Right lung (tissue), 5 donors: ENCODE results near the gene TBC1D2B. TPM values are rescaled to one million over a fixed set of nuclear protein-coding genes. Genes with fewer than 3 reads are reported as not detected.
"Not testable (repeated sequence)": the region's sequence is repeated elsewhere in the genome, so short reads cannot be mapped to it uniquely, and the experiment has no call there.

Experiments used
- DNase-seq, 2 donors: peaks; one replicate each; pipeline ENCODE4 v3.0.0-alpha.2; 2013
- polyA plus RNA-seq, 5 donors: library from polyadenylated mRNA; unstranded; fragments of 120-200 nt; gene quantifications; one replicate each; pipeline versions ENCODE4 v1.2.1 to v1.2.3, GENCODE V29; 2013; ENCODE audit warnings: inconsistent platforms in 1 of 5, low replicate concordance in 1 of 5; ENCODE audit not compliant: insufficient read length in 5 of 5, insufficient read depth in 1 of 5

TBC1D2B gene
- polyA plus RNA-seq, 5 donors: 39.5 to 48.7 (median 40.9) TPM

GRCh38 chr15:78004919-78005634, 72.4 kb downstream of the TBC1D2B start:
- DNase-seq: peak; percentile 79 to 81

- no peak for DNase-seq
Measured at GRCh38 chr15:78004222-78004727, 73.2 kb downstream of the TBC1D2B start.

GRCh38 chr15:78003539-78004008, 73.9 kb downstream of the TBC1D2B start:
- DNase-seq: no peak

DNA sequence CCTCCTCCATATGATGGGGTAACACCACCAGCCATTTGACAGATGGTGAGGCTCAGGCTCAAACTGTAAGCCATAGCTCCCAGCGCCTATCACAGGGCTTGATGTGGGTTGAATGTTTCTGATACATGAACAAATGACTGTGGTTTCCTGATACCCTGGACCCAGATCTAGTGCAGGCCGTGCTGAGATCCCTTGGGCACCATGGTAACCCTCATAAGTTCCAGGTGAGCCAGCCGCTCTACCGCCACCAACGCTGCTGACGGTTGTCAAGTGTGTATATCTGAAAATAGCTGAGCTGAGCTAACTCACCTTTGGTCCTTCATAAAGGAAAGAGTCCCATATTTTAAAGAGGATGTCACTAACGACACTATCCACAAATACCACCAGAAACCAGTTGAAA, 74.5 kb downstream of the TBC1D2B start:
- DNase-seq: no peak

DNA sequence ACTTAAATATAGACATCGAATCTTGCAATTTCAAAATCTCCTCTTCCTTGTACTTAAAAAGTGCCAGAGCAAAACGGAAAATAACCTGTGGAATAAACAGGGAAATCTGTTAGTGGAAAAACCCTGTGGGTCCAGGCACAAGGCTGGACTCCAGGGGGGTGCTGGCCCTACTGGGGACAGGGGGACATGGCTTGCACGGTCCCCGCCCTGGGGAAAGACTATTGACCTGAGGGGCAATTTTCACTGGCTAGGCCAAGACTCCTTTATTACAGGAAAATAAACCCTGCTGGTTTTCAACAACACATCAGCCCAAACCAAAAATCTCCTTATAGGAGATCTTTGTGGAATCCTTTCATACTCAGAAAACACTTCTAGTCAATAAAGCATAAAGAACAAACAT, 75.9 kb downstream of the TBC1D2B start:
- no peak for DNase-seq

DNA sequence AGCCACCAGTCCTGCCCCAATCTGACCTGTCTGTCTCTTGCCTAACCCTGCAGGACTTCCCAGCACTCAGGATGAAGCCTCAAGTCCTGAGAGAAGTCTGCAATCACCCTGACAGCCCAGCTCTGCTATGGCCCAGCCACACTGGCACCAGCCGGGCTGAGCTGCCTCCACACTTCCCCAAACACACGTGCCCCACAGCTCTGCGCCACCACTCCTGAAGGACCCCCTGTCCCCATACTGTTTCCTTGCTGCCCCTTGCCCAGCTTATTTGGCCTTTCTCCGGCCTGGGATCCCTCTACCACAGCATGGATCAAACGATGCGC, 76.6 kb downstream of the TBC1D2B start:
- no peak for DNase-seq

- peak in 1 of 2 donors; percentile 42 for DNase-seq
Measured at GRCh38 chr15:78000091-78000926, 77.2 kb downstream of the TBC1D2B start.

DNA sequence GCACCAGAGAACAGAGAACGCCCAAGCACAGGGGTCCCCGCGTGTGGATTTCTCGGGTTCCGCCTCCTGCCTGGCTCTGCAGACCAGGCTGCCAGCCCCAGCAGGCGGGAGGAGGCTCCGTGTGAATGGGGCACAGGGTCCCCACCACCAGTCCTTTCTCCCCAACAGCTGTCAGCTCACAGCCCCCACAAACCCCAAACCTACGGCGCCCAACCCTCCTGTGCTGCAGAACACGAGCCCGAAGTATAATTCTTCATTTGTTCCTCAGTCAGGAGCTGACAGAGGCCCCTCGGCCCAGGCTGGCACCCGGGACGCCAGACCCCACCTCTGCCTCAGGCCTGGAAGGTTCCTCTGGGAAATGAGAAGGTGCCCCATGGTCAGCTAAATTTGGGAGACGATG, 78.0 kb downstream of the TBC1D2B start:
- no peak for DNase-seq

DNA sequence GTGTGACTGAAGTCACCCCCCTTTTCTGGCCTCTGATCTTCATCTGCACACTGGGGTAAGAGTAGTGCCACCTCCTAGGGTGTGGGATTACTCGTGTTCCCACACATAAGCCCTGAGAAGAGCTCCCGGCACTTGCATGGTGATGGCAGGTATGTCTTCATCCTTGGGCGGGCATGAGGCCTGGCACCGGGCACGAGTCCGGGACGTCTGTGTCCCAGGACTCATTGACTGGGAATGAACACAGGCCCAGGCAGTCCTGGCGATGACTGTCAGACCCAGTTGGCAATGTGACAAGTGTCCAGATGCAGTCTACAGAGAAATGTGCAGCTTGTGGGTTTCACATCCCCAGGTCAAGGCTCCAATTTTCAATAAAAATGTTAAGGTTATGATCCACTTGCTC, 78.9 kb downstream of the TBC1D2B start:
- DNase-seq: no peak

GRCh38 chr15:77997761-77998554, 79.6 kb downstream of the TBC1D2B start:
- DNase-seq: not testable (repeated sequence)

DNA sequence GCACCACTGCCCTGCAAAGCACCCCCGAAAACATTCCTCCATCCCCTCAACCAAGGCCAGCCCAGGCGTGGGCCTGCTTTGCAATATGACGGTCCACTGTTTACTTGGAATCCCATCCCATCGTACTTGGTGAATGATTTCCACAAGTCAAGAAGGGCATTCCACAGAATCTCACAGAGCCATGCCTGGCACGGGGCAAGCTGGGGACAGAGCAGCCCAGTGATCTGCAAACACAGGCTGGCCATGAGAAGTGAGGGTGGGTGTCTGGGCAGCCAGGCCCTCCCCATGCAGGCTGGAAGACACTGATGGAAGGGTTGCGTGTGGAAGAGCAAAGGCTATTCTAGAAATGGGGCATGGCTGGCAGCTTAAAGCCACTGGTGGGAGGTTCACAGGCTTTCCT, 80.3 kb downstream of the TBC1D2B start:
- DNase-seq: not testable (repeated sequence)

DNA sequence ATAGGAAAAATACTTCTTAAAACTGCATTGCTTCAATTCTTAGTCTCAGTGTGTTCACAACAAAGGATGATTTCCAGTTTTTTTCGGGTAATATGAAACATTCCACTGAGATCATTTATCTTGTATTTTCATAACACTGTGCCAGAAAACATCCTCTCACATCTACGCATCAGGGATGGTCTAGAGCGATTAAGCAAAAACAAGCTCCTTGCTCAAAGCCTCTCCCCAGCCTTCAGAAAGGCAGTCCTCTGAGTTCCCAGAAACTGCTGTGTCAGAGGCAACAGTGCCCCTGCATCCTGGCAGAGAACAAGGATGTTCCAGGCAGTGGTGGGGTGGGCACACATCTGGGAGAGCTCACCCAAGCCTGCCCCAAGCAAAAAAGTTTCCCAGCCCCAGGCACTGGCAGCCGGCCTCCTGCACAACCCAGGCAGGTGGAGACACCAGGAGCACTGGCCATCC, 80.8 kb downstream of the TBC1D2B start:
- DNase-seq: not testable (repeated sequence)

GRCh38 chr15:77996226-77996625, 81.3 kb downstream of the TBC1D2B start:
- DNase-seq: not testable (repeated sequence)

DNA sequence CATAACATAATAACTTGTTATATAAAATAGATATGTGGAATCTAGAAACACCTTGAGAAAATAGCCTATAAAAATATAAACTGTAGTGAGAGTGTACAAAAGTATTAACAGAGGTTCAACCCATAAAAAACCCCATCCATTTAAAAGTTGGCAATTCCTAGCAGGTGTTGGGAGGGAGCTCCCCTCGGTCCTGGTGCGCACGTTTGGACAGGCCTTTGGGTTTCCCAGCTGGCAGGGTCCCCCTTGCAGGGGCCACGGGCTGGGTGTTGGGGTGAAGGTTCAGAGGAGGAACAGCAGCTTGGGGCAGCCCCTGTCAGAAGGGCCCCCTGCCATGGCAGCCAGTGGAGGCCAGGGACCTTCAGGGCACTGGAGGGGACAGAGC, 82.0 kb downstream of the TBC1D2B start:
- not testable (repeated sequence) for DNase-seq

- not testable (repeated sequence) for DNase-seq
Measured at GRCh38 chr15:77994893-77995536, 82.5 kb downstream of the TBC1D2B start.

GRCh38 chr15:77993970-77994693, 83.4 kb downstream of the TBC1D2B start:
- DNase-seq: not testable (repeated sequence)

- DNase-seq: no peak
Measured at GRCh38 chr15:77993374-77993911, 84.1 kb downstream of the TBC1D2B start.

GRCh38 chr15:77992356-77993222, 84.9 kb downstream of the TBC1D2B start:
- DNase-seq: peak in 1 of 2 donors; percentile 35

GRCh38 chr15:77991658-77992201, 85.8 kb downstream of the TBC1D2B start:
- peak; percentile 86 to 90 for DNase-seq
